Smooth muscle cell (in vitro differentiated cells): Measurements from ENCODE around the gene RTN4RL1. TPM values are rescaled to one million over a fixed set of nuclear protein-coding genes. Genes with fewer than 3 reads are reported as not detected.

Source experiments
- DNase-seq: peaks from one replicate; lab custom pipeline; 2025; ENCODE audit not compliant: unreplicated experiment; lab: John Stamatoyannopoulos, UW
- H2AFZ ChIP-seq: fragments of 200-600 bp; sonication (generic); 2 replicates; pipeline ENCODE4 v1.6.0; 2016; ENCODE audit warnings: antibody characterized with exemption, low read depth, mild to moderate bottlenecking
- H3F3A ChIP-seq: fragments of 200-600 bp; sonication (generic); 2 replicates; pipeline ENCODE4 v1.6.0; 2017; ENCODE audit warnings: antibody characterized with exemption, low read depth
- H3K27ac ChIP-seq: fragments of 200-600 bp; sonication (generic); 2 replicates; pipeline ENCODE4 v1.5.1; 2016; ENCODE audit warnings: low read depth, mild to moderate bottlenecking
- H3K27me3 ChIP-seq: fragments of 200-600 bp; sonication (generic); 2 replicates; pipeline ENCODE4 v1.6.1; 2016; ENCODE audit warnings: low read depth, mild to moderate bottlenecking
- H3K36me3 ChIP-seq: fragments of 200-600 bp; sonication (generic); 2 replicates; pipeline ENCODE4 v1.5.1; 2016; ENCODE audit warnings: low read depth
- H3K4me1 ChIP-seq: fragments of 200-600 bp; sonication (generic); 2 replicates; pipeline ENCODE4 v1.5.1; 2016; ENCODE audit warnings: low read depth
- H3K4me2 ChIP-seq: fragments of 200-600 bp; sonication (generic); 2 replicates; pipeline ENCODE4 v1.6.0; 2016; ENCODE audit warnings: mild to moderate bottlenecking
- H3K4me3 ChIP-seq: fragments of 200-600 bp; sonication (generic); 2 replicates; pipeline ENCODE4 v1.5.1; 2016; ENCODE audit warnings: mild to moderate bottlenecking
- H3K79me2 ChIP-seq: fragments of 200-600 bp; sonication (generic); 2 replicates; pipeline ENCODE4 v1.6.0; 2016; ENCODE audit warnings: low read depth, mild to moderate bottlenecking
- H3K9ac ChIP-seq: fragments of 200-600 bp; sonication (generic); 2 replicates; pipeline ENCODE4 v1.6.0; 2016; ENCODE audit warnings: low read depth
- H3K9me3 ChIP-seq: fragments of 200-600 bp; sonication (generic); replicated peaks from 2 replicates; pipeline ENCODE4 v1.5.1; 2016; ENCODE audit warnings: low read depth
- H4K20me1 ChIP-seq: fragments of 200-600 bp; sonication (generic); 2 replicates; pipeline ENCODE4 v1.6.0; 2016; ENCODE audit warnings: low read depth
- WGBS: methylation state at CpG from one replicate; pipeline ENCODE4 v1.1.7; 2016; ENCODE audit warnings: low lambda C conversion rate; 5-methylcytosine and 5-hydroxymethylcytosine counted together
- polyA plus RNA-seq: library from polyadenylated mRNA; unstranded; fragments of >200 nt; fragmentation: Nextera tagmentation; extraction: Ambion mirVana; gene quantifications from 2 replicates; pipeline ENCODE4 v1.2.1, GENCODE V29; 2016
- total RNA-seq: library from RNA; depleted of rRNA; stranded (reverse); fragments of >200 nt; gene quantifications from 2 replicates; pipeline ENCODE4 v1.2.3, GENCODE V29; 2014
- TF ChIP-seq, protein P1 (sequence below): fragments of 200-600 bp; sonication (generic); IDR thresholded peaks from 2 replicates; pipeline ENCODE4 v1.5.1; 2017; ENCODE audit warnings: borderline replicate concordance, mild to moderate bottlenecking, antibody characterized with exemption; ENCODE audit not compliant: insufficient read depth, poor library complexity, severe bottlenecking

The RTN4RL1 gene
- total and polyA plus RNA-seq, 2 experiments from 2014 or later, result not detected

DNA sequence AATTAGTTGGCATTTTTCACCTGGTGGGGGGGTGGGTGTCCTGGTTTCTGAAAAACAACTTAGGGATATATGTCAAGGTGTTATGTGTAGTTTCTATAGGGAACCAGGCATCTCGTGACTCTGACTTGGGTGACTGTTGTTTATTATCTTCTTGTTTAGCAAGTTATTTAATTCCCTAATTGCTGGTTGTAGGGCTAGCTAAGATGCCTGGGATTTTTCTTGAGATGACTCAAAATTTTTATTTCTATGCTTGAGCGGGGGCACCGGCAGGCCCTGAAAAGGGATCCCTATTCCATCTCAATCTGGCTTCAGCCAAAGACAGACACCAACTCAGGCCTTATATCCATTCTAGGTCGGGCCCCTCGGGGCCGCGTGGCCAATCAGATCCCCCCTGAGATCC lies 8.0 kb upstream of the RTN4RL1 start:
- Histone ChIP-seq H3K27me3 (no peaks in the 10 kb centered on the region), H3K4me1 (peaks cover 5% of the 10 kb centered on the region), H3K9me3 (no peaks in the 10 kb centered on the region), H3K79me2 (peaks cover 14% of the 10 kb centered on the region), H3K4me3 (no peak overlapping the region), H2AFZ (no peak overlapping the region), H3K9ac (no peak overlapping the region), H3K36me3 (no peaks in the 10 kb centered on the region), H3K4me2 (peak overlapping the region; percentile 30), H4K20me1 (no peaks in the 10 kb centered on the region), H3K27ac (peak overlapping the region; percentile 68), H3F3A (no peaks in the 10 kb centered on the region)
- WGBS, result 77% methylated on average over 7 of the region's 7 CpGs
- TF ChIP-seq, protein P1, sequence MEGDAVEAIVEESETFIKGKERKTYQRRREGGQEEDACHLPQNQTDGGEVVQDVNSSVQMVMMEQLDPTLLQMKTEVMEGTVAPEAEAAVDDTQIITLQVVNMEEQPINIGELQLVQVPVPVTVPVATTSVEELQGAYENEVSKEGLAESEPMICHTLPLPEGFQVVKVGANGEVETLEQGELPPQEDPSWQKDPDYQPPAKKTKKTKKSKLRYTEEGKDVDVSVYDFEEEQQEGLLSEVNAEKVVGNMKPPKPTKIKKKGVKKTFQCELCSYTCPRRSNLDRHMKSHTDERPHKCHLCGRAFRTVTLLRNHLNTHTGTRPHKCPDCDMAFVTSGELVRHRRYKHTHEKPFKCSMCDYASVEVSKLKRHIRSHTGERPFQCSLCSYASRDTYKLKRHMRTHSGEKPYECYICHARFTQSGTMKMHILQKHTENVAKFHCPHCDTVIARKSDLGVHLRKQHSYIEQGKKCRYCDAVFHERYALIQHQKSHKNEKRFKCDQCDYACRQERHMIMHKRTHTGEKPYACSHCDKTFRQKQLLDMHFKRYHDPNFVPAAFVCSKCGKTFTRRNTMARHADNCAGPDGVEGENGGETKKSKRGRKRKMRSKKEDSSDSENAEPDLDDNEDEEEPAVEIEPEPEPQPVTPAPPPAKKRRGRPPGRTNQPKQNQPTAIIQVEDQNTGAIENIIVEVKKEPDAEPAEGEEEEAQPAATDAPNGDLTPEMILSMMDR, result no peak
- DNase-seq, result no peak

DNA sequence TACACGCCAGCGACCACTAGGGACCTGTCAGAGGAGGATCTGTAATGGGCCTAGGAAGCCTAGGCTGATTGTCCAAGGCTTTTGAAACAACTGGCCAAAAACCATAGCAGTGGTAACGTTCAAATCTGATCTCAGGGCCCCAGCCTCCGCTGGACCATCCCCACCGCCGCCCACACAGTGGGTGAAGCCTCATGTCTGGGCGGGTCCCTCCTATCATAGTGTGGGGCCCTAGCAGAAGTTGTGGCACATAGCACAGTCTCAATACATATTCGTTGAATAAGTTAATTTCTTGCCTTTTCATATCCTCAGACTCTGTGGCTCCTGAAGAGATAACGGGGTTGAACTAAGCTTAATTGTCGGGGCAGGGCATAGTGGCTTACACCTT lies 5.6 kb upstream of the RTN4RL1 start:
- no peaks in the 10 kb centered on the region for H4K20me1 ChIP-seq
- H3F3A ChIP-seq, result no peaks in the 10 kb centered on the region
- H3K27ac ChIP-seq, result no peak overlapping the region
- DNase-seq, result no peak
- no peaks in the 10 kb centered on the region for H3K9me3 ChIP-seq
- H3K79me2 ChIP-seq, result peaks cover 14% of the 10 kb centered on the region
- no peaks in the 10 kb centered on the region for H3K36me3 ChIP-seq
- H3K4me2 ChIP-seq, result peak overlapping the region; percentile 95
- TF ChIP-seq, protein P1, result peak; percentile 35
- H3K9ac ChIP-seq, result peak overlapping the region; percentile 32
- H3K27me3 ChIP-seq, result peaks cover 15% of the 10 kb centered on the region
- H3K4me3 ChIP-seq, result peak overlapping the region; percentile 92
- peaks cover 6% of the 10 kb centered on the region for H3K4me1 ChIP-seq
- WGBS, result 29% methylated on average over 10 of the region's 10 CpGs
- no peak overlapping the region for H2AFZ ChIP-seq

DNA sequence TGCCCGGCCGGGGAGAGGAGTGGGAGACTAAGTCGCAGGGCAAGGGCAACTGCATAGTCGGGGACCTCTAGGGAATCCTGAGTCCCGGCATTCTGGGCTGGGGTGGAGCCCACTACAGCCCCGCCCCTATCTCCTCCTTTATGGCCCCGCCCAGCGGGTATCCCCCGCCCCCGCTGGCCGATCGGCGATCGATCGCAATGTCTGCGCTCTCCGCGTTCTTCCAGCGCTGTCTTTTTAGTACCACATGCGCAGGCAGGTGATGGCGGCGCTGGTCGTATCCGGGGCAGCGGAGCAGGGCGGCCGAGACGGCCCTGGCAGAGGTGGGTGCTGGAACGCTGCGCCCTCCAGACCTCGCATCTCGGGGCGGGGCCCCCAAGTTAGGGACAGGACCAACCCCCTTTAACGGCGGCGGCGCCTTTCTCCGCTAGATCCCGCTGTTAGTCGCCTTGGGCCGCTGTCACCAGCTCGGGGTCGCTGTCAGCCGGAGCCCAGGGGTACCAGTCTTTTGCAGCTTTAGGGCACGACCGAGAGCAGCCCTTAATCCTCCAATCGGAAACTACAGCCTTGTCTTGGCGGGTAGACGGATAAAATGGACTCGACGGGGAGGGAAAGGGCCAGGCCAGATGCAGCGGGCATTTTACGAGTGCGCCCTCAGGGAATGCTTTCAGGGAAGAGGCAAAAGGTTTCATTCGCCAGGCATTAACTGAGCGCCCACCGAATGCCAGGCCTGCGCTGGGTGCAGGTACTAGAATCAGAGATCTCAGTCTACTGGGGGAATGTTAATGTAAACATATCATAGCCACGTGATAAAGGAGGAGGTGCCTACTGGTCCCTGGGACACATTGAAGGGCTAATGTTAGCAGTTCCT lies 5.0 kb upstream of the RTN4RL1 start, which contains the start of gene DPH1:
TSS of gene DPH1 (plus strand) at position 243 of the 868 bp plus-strand sequence. CDS start at position 260, 17 bp downstream.
- peaks cover 14% of the 10 kb centered on the region for H3K79me2 ChIP-seq
- no peaks in the 10 kb centered on the region for H3K9me3 ChIP-seq
- DNase-seq, result peak; percentile 40
- no peaks in the 10 kb centered on the region for H3F3A ChIP-seq
- WGBS, result 2% methylated on average over 51 of the region's 59 CpGs
- H2AFZ ChIP-seq, result peak within 1 kb of the TSS; percentile 75
- peak within 1 kb of the TSS; percentile 95 for H3K4me2 ChIP-seq
- peak within 1 kb of the TSS; percentile 89 for H3K9ac ChIP-seq
- TF ChIP-seq, protein P1, result no peak
- H3K27me3 ChIP-seq, result peaks cover 21% of the 10 kb centered on the region
- H4K20me1 ChIP-seq, result no peaks in the 10 kb centered on the region
- peaks cover 12% of the 10 kb centered on the region for H3K4me1 ChIP-seq
- no peaks in the 10 kb centered on the region for H3K36me3 ChIP-seq
- H3K27ac ChIP-seq, result peak within 1 kb of the TSS; percentile 32
- H3K4me3 ChIP-seq, result peak within 1 kb of the TSS; percentile 92

DNA sequence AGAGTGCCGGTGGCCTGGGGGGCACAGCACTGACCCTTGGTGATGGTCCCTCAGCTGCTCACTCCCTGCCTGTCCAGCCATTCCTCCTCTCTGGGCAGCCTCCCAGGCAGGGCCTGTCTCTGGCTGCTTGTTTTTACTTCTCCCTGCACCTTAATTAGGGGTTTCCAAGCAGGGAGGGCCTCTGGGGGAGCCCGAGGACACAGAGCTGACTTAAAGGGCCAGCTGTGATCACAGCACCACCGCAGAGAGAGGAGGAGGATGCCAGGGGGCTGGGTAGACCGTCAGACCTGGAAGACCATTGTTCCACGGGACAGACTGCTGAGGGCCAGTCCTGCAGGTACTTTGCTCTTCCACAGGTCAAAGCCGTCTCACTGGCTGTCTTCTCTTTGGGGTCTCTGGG lies 3.6 kb upstream of the RTN4RL1 start:
- H3K27ac ChIP-seq, result no peak overlapping the region

More for the DNA sequence above, 3.6 kb upstream of the RTN4RL1 start:
- TF ChIP-seq, protein P1, result no peak
- Histone ChIP-seq H3K36me3 (no peaks in the 10 kb centered on the region), H3F3A (no peaks in the 10 kb centered on the region), H3K27me3 (peaks cover 35% of the 10 kb centered on the region), H3K4me3 (no peak overlapping the region), H3K4me2 (no peak overlapping the region), H3K9me3 (no peaks in the 10 kb centered on the region), H3K4me1 (peaks cover 23% of the 10 kb centered on the region), H3K9ac (no peak overlapping the region), H4K20me1 (no peaks in the 10 kb centered on the region), H2AFZ (no peak overlapping the region), H3K79me2 (peaks cover 14% of the 10 kb centered on the region)
- 64% methylated on average over 6 of the region's 6 CpGs for WGBS
- DNase-seq, result no peak
